Osteoblast (primary cell): Measurements from ENCODE around the gene USP32. TPM values are rescaled to one million over a fixed set of nuclear protein-coding genes. Genes with fewer than 3 reads are reported as not detected.

Experiments
- DNase-seq: peaks from one replicate; pipeline ENCODE4 v3.0.0; 2011; ENCODE audit warnings: low spot score, mixed read lengths; ENCODE audit not compliant: insufficient read length; ENCODE audit errors: missing footprints
- H2AFZ ChIP-seq: 2 replicates; pipeline ENCODE4 v1.6.0; 2011; ENCODE audit warnings: mild to moderate bottlenecking, low read length
- H3K27ac ChIP-seq: 2 replicates; pipeline ENCODE4 v1.5.1; 2011; ENCODE audit warnings: mild to moderate bottlenecking, low read depth, low read length, moderate library complexity
- H3K27me3 ChIP-seq: 2 replicates; pipeline ENCODE4 v1.6.0; 2012; ENCODE audit warnings: mild to moderate bottlenecking, control low read depth, inconsistent platforms, low read length, moderate library complexity; ENCODE audit not compliant: insufficient read depth
- H3K36me3 ChIP-seq: 2 replicates; pipeline ENCODE4 v1.5.1; 2011; ENCODE audit warnings: mild to moderate bottlenecking, low read length, control low read depth, moderate library complexity; ENCODE audit not compliant: insufficient read depth
- H3K4me1 ChIP-seq: 2 replicates; pipeline ENCODE4 v1.5.1; 2011; ENCODE audit warnings: mild to moderate bottlenecking, low read length, control low read depth, moderate library complexity; ENCODE audit not compliant: insufficient read depth
- H3K4me2 ChIP-seq: 2 replicates; pipeline ENCODE4 v1.6.0; 2011; ENCODE audit warnings: mild to moderate bottlenecking, low read length; ENCODE audit not compliant: insufficient read depth
- H3K4me3 ChIP-seq: fragments of 200-600 bp; sonication (generic); 3 replicates; pipeline ENCODE4 v1.5.1; 2012; ENCODE audit warnings: mild to moderate bottlenecking, low read length, inconsistent platforms; ENCODE audit not compliant: insufficient read depth
- H3K79me2 ChIP-seq: 2 replicates; pipeline ENCODE4 v1.6.0; 2012; ENCODE audit warnings: mild to moderate bottlenecking, low read length, control low read depth, inconsistent platforms; ENCODE audit not compliant: insufficient read depth
- H3K9me3 ChIP-seq: 2 replicates; pipeline ENCODE4 v1.5.1; 2011; ENCODE audit warnings: low read depth, low read length, control low read depth
- H4K20me1 ChIP-seq: 2 replicates; pipeline ENCODE4 v1.6.0; 2012; ENCODE audit warnings: mild to moderate bottlenecking, low read length, control low read depth; ENCODE audit not compliant: insufficient read depth
- CTCF ChIP-seq: IDR thresholded peaks from 2 replicates; pipeline ENCODE4 v1.5.1; 2011; ENCODE audit warnings: mild to moderate bottlenecking, low read depth, low read length, moderate library complexity; ENCODE audit errors: extremely low read depth
- total RNA-seq: library from RNA; depleted of rRNA; stranded (reverse); fragments of >200 nt; gene quantifications from 2 replicates; pipeline ENCODE4 v1.2.3, GENCODE V29; 2012

Gene USP32
- total RNA-seq, 1 donor: 99.5 TPM

DNA sequence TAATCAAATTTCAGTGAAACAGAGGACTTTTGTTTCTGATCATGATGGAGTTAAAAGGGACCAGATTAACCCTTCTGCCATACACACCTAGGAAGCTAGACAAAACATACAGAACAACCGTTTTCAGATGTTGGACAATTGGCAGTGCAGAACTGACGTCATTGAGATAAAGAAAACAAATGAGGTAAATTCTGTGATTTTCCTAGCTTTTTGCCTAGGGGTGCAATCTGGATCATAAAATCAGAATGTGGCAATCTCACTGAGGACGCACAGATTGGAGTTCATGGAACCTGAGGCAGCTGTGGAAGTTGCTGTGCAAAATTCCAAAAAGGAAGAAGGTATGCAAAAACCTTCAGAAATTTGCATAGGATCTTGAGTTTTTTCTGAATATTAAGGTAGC lies 15.0 kb upstream of the USP32 start:
- no peaks in the 10 kb centered on the region for H4K20me1 ChIP-seq
- no peak for DNase-seq
- no peak overlapping the region for H3K4me3 ChIP-seq
- no peaks in the 10 kb centered on the region for H3K9me3 ChIP-seq
- no peaks in the 10 kb centered on the region for H3K27me3 ChIP-seq
- H3K27ac ChIP-seq: no peak overlapping the region
- no peak overlapping the region for H3K4me2 ChIP-seq
- no peaks in the 10 kb centered on the region for H3K79me2 ChIP-seq
- no peaks in the 10 kb centered on the region for H3K4me1 ChIP-seq
- no peak for TF ChIP-seq CTCF
- H2AFZ ChIP-seq: no peak overlapping the region
- no peaks in the 10 kb centered on the region for H3K36me3 ChIP-seq

DNA sequence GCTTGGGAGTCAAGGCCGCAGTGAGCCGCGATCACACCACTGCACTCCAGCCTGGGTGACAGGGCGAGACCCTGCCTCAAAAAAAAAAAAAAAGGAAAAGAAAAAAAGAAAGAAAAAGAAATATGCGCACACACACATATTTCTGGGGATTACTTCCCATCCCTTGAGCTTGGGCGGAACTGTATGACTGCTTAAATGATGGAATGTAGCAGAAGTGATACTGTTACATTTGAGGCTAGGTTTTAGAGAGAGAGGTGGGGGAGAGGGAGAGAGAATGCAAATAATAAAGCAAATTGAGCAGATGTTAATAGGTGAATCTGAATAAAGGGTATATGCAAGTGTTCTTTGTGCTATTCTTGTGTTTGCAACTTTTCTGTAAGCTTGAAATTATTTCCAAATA lies 12.0 kb upstream of the USP32 start:
- Histone ChIP-seq H3K79me2 (no peaks in the 10 kb centered on the region), H3K27me3 (no peaks in the 10 kb centered on the region), H3K4me3 (no peak overlapping the region), H2AFZ (no peak overlapping the region), H3K9me3 (no peaks in the 10 kb centered on the region), H4K20me1 (no peaks in the 10 kb centered on the region), H3K27ac (no peak overlapping the region), H3K36me3 (no peaks in the 10 kb centered on the region), H3K4me1 (no peaks in the 10 kb centered on the region), H3K4me2 (no peak overlapping the region)
- no peak for TF ChIP-seq CTCF
- no peak for DNase-seq

DNA sequence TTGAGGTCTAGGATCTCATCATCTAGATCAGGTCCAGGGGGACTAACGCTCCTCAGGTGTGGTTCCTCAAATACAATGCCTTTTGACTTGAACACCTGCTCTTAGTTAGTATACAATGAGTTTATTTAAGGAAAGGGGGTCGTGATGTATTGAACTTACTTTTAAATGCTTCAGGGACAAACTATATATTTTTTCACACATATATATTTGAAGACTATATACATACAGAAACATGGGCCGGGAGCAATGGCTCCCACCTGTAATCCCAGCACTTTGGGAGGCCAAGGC lies 11.5 kb upstream of the USP32 start:
- Histone ChIP-seq H3K9me3 (no peaks in the 10 kb centered on the region), H3K27me3 (no peaks in the 10 kb centered on the region), H3K4me2 (no peak overlapping the region), H3K36me3 (no peaks in the 10 kb centered on the region), H4K20me1 (no peaks in the 10 kb centered on the region), H2AFZ (no peak overlapping the region), H3K4me1 (no peaks in the 10 kb centered on the region), H3K79me2 (no peaks in the 10 kb centered on the region), H3K27ac (no peak overlapping the region), H3K4me3 (no peak overlapping the region)
- DNase-seq: no peak
- TF ChIP-seq CTCF: no peak

DNA sequence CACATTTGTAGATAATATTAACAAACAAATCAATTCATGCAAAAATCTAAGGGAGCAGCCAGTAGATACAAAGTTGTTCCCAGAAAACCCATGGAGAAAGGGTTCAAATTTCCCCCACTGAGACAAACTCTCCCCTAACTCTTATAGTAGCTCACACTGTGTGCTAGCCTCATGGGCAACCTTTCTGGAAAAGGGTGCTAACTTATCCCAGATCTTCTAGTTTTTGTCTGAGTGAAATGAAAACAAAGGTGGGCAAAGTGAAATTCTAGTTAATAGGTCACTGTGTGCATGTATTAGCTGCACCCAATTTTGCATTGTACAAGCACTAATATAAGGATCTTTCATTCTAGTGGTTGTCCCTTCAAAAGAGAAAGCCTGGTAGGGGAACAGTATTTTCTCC lies 9.9 kb upstream of the USP32 start:
- H3K4me2 ChIP-seq: no peak overlapping the region
- no peaks in the 10 kb centered on the region for H3K36me3 ChIP-seq
- no peaks in the 10 kb centered on the region for H3K79me2 ChIP-seq
- no peaks in the 10 kb centered on the region for H3K9me3 ChIP-seq
- no peak overlapping the region for H2AFZ ChIP-seq
- H3K27ac ChIP-seq: no peak overlapping the region
- no peaks in the 10 kb centered on the region for H3K4me1 ChIP-seq
- H3K4me3 ChIP-seq: no peak overlapping the region
- DNase-seq: no peak
- H3K27me3 ChIP-seq: no peaks in the 10 kb centered on the region
- no peaks in the 10 kb centered on the region for H4K20me1 ChIP-seq
- TF ChIP-seq CTCF: no peak
